Urinary bladder (tissue), 4 donors: Measurements from ENCODE around the gene SPEM2. TPM values are rescaled to one million over a fixed set of nuclear protein-coding genes. Genes with fewer than 3 reads are reported as not detected.
"Not testable (repeated sequence)": the region's sequence is repeated elsewhere in the genome, so short reads cannot be mapped to it uniquely, and the experiment has no call there.

ENCODE experiments used
- DNase-seq: peaks from one replicate; pipeline ENCODE4 v3.0.0-alpha.2; 2015; ENCODE audit errors: extremely low spot score
- H3K27ac ChIP-seq: one replicate; pipeline ENCODE4 v1.5.1; 2013; ENCODE audit warnings: low read depth, mild to moderate bottlenecking, moderate library complexity
- H3K36me3 ChIP-seq: one replicate; pipeline ENCODE4 v1.6.1; 2013; ENCODE audit warnings: mild to moderate bottlenecking, moderate library complexity; ENCODE audit not compliant: insufficient read depth
- H3K4me1 ChIP-seq: one replicate; pipeline ENCODE4 v1.6.1; 2013; ENCODE audit warnings: mild to moderate bottlenecking, moderate library complexity; ENCODE audit not compliant: insufficient read depth
- H3K4me3 ChIP-seq: one replicate; pipeline ENCODE4 v1.5.1; 2013; ENCODE audit warnings: low read depth, low read length
- WGBS: extraction: QIAGEN DNeasy Blood & Tissue Kit; methylation state at CpG from one replicate; pipeline ENCODE4 v1.1.7; 2013; 5-methylcytosine and 5-hydroxymethylcytosine counted together
- polyA plus RNA-seq: library from polyadenylated mRNA; stranded (reverse); fragments of 200-250 nt; gene quantifications from one replicate; pipeline ENCODE4 v1.2.3, GENCODE V29; 2013
- total RNA-seq: library from RNA; depleted of rRNA; stranded (reverse); fragments of >200 nt; gene quantifications from one replicate; pipeline ENCODE4 v1.2.3, GENCODE V29; 2014
- donor health status: healthy with polysubstance abuse.
- donor health status: healthy.

Gene SPEM2
- total and polyA plus RNA-seq, 2 donors: not detected

DNA sequence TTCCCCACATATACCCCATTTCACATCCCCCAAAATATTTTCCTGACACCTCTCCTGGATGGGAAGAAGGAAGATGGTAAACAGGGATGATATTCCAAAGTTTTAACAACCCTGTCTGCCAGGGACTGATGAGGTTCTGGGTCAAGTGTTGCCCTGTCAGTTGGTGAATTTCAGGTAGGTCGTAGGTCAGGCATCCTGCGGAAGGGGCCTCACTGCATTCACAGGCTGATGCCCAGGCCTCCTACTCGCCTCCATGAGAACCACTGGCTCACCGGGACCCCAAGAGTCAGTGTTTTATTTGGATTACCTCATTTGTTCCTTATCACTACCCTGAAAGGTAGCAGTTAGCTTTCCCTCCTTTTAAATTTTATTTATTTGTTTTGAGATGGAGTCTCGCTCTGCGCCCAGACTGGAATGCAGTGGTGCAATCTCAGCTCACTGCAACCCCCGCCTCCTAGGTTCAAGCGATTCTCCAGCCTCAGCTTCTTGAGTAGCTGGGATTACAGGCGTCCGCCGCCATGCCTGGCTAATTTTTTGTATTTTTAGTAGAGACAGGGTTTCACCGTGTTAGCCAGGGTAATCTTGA is 43.5 kb downstream of the SPEM2 start:
- Histone ChIP-seq H3K27ac (no peak overlapping the region), H3K4me1 (no peaks in the 10 kb centered on the region), H3K36me3 (peaks cover 5% of the 10 kb centered on the region), H3K4me3 (no peak overlapping the region)
- WGBS: 71% methylated on average over 12 of the region's 12 CpGs
- DNase-seq: no peak

GRCh38 chr17:7469843-7470242 is 44.4 kb downstream of the SPEM2 start:
- DNase-seq, H3K27ac ChIP-seq, H3K36me3 ChIP-seq, H3K4me3 ChIP-seq, H3K4me1 ChIP-seq: not testable (repeated sequence)
- 96% methylated on average over 12 of the region's 12 CpGs for WGBS

GRCh38 chr17:7470457-7470973 is 45.1 kb downstream of the SPEM2 start:
- H3K4me3 ChIP-seq, H3K36me3 ChIP-seq, H3K4me1 ChIP-seq, H3K27ac ChIP-seq, DNase-seq: not testable (repeated sequence)
- WGBS: 76% methylated on average over 8 of the region's 8 CpGs

DNA sequence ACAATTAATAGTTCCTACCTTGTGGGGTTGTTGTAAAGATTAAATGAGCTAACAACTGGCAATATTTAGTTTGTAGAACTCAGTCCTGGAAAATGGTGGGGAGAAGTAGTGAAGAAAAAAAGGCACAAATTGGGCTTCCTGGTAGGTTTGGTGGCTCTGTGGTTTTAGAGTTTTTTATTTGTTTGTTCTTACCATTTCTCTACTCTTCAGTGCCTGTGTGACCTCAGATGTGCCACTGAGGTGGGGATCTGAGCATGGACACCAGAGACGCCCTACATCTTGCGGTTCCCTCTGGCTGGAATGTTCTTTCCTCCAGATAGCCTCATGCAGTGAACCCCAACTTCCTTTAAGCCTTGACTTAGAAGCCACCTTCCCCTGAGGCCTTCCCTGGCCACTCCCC is 46.3 kb downstream of the SPEM2 start:
- Histone ChIP-seq H3K27ac (no peak overlapping the region), H3K36me3 (no peaks in the 10 kb centered on the region), H3K4me1 (no peaks in the 10 kb centered on the region), H3K4me3 (no peak overlapping the region)
- no peak for DNase-seq
- 90% methylated on average over 2 of the region's 2 CpGs for WGBS

GRCh38 chr17:7474767-7475166 is 49.4 kb downstream of the SPEM2 start:
- not testable (repeated sequence) for H3K27ac ChIP-seq, H3K4me1 ChIP-seq, H3K4me3 ChIP-seq, H3K36me3 ChIP-seq, DNase-seq
- 90% methylated on average over 8 of the region's 8 CpGs for WGBS

DNA sequence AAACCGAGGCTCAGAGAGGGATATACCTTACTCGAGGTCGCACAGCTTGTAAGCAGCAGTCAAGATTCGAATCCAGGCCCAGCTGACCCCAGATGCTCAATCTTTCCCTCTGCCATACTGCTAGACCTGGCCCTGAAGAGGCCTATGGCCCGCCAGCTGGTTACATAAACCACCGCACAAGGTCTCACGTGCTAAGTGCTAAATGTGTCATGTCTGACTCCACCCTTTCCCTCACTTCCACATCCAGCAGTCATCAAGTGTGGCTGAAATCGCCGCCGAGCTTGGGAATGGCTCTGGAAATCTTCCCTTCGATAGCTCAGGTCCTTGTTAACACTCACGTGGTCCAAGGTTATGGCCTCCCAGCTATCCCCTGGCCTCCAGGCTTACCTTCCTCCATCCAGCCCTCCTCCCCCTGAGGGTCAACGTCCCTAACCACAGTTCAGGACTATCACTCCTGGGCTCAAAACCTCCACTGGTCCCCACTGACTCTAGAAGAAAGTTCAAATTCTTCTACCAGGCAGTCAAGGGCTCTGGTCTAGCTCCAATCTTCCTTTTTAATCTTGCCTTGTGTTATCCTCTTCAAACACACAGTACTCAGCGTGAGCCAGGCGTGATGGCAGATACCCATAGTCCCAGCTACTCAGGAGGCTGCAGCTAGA is 50.5 kb downstream of the SPEM2 start:
- Histone ChIP-seq H3K4me1 (no peaks in the 10 kb centered on the region), H3K27ac (peak overlapping the region; percentile 31), H3K36me3 (no peaks in the 10 kb centered on the region), H3K4me3 (no peak overlapping the region)
- no peak for DNase-seq
- WGBS: 44% methylated on average over 15 of the region's 15 CpGs

DNA sequence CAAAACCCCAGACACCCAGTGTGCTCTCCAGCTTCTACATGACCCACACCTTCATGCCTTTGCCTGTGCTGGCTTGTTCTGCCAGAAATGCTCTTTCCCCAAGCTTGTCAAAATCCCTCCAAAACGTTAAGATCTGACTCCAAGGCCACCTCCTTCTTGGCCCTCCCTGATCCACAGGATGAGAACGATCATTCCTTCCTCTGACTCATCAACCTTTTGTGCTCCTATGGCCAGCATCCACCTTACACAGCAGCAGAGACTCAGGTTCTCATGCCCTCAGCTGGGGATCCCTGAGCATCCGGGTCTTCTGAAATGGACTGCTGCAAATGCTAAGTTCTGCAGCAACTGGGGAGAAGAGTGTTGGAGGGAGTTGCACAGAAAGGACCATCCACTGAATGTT is 51.1 kb downstream of the SPEM2 start:
- Histone ChIP-seq H3K4me1 (no peaks in the 10 kb centered on the region), H3K27ac (no peak overlapping the region), H3K36me3 (no peaks in the 10 kb centered on the region), H3K4me3 (no peak overlapping the region)
- DNase-seq: no peak
- 21% methylated on average over 3 of the region's 3 CpGs for WGBS

DNA sequence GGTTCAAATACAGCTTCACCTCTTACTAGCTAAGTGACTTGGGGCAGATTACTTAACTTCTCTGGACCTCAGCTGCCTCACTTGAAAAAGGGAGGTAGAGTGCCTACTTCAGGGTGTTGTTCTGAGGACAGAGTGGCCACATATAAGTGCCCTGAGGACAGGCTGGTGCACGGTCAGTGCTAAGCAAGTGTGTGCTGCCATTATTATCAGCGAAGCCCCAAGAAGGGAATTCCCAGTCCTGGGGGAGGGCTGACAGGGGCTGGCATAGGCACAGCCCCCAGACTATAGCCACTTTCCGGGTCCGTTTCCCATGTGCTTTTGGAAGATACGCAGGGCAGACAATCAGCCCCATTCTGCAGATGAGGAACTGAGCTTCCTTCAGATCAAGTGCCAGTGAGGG is 51.5 kb downstream of the SPEM2 start:
- Histone ChIP-seq H3K27ac (peak overlapping the region; percentile 100), H3K4me1 (no peaks in the 10 kb centered on the region), H3K36me3 (no peaks in the 10 kb centered on the region), H3K4me3 (no peak overlapping the region)
- no peak for DNase-seq
- 78% methylated on average over 5 of the region's 5 CpGs for WGBS

Other genes with a start within 250 kb of the SPEM2 start
Only the 30 nearest of the 39 such genes appear.
- gene GABARAP, start 183.2 kb upstream of the SPEM2 start, total RNA-seq: 246 TPM
- gene GABARAP, start 183.2 kb upstream of the SPEM2 start, polyA plus RNA-seq: 681 TPM
- 40.0 TPM for gene CTDNEP1, start 173.9 kb upstream of the SPEM2 start, total RNA-seq
- 89.2 TPM for gene CTDNEP1, start 173.9 kb upstream of the SPEM2 start, polyA plus RNA-seq
- gene ELP5, start 173.4 kb upstream of the SPEM2 start, total RNA-seq: 17.7 TPM
- gene ELP5, start 173.4 kb upstream of the SPEM2 start, polyA plus RNA-seq: 39.2 TPM
- gene CLDN7, start 163.1 kb upstream of the SPEM2 start, total RNA-seq: 24.2 TPM
- gene CLDN7, start 163.1 kb upstream of the SPEM2 start, polyA plus RNA-seq: 34.4 TPM
- 11.6 TPM for gene SLC2A4, start 143.9 kb upstream of the SPEM2 start, total RNA-seq
- 66.1 TPM for gene SLC2A4, start 143.9 kb upstream of the SPEM2 start, polyA plus RNA-seq
- gene YBX2, start 131.0 kb upstream of the SPEM2 start, total RNA-seq: 0.37 TPM
- 1.8 TPM for gene YBX2, start 131.0 kb upstream of the SPEM2 start, polyA plus RNA-seq
- 123 TPM for gene EIF5A, start 118.0 kb upstream of the SPEM2 start, total RNA-seq
- 348 TPM for gene EIF5A, start 118.0 kb upstream of the SPEM2 start, polyA plus RNA-seq
- gene GPS2, start 110.3 kb upstream of the SPEM2 start, total RNA-seq: 25.0 TPM
- gene GPS2, start 110.3 kb upstream of the SPEM2 start, polyA plus RNA-seq: 70.2 TPM
- 20.9 TPM for gene NEURL4, start 96.3 kb upstream of the SPEM2 start, total RNA-seq
- gene NEURL4, start 96.3 kb upstream of the SPEM2 start, polyA plus RNA-seq: 26.0 TPM
- 1.5 TPM for gene ACAP1, start 89.1 kb upstream of the SPEM2 start, total RNA-seq
- 4.3 TPM for gene ACAP1, start 89.1 kb upstream of the SPEM2 start, polyA plus RNA-seq
- 3.9 TPM for gene KCTD11, start 73.5 kb upstream of the SPEM2 start, total RNA-seq
- 19.3 TPM for gene KCTD11, start 73.5 kb upstream of the SPEM2 start, polyA plus RNA-seq
- not detected for gene TMEM95, start 70.5 kb upstream of the SPEM2 start, total RNA-seq
- gene TMEM95, start 70.5 kb upstream of the SPEM2 start, polyA plus RNA-seq: not detected
- 1.2 TPM for gene TNK1, start 44.5 kb upstream of the SPEM2 start, total RNA-seq
- 4.8 TPM for gene TNK1, start 44.5 kb upstream of the SPEM2 start, polyA plus RNA-seq
- gene PLSCR3, start 31.1 kb upstream of the SPEM2 start, total RNA-seq: 14.4 TPM
- gene PLSCR3, start 31.1 kb upstream of the SPEM2 start, polyA plus RNA-seq: 56.3 TPM
- 76.2 TPM for gene TMEM256, start 21.5 kb upstream of the SPEM2 start, total RNA-seq
- gene TMEM256, start 21.5 kb upstream of the SPEM2 start, polyA plus RNA-seq: 113 TPM
- 8.5 TPM for gene NLGN2, start 17.8 kb upstream of the SPEM2 start, total RNA-seq
- gene NLGN2, start 17.8 kb upstream of the SPEM2 start, polyA plus RNA-seq: 40.9 TPM
- not detected for gene SPEM1, start 5.3 kb upstream of the SPEM2 start, total RNA-seq
- gene SPEM1, start 5.3 kb upstream of the SPEM2 start, polyA plus RNA-seq: not detected
- not detected for gene SPEM3, start 3.2 kb downstream of the SPEM2 start, total RNA-seq
- not detected for gene SPEM3, start 3.2 kb downstream of the SPEM2 start, polyA plus RNA-seq
- 3.1 TPM for gene TMEM102, start 9.8 kb downstream of the SPEM2 start, total RNA-seq
- gene TMEM102, start 9.8 kb downstream of the SPEM2 start, polyA plus RNA-seq: 4.0 TPM
- gene FGF11, start 13.9 kb downstream of the SPEM2 start, total RNA-seq: 2.1 TPM
- gene FGF11, start 13.9 kb downstream of the SPEM2 start, polyA plus RNA-seq: 0.95 TPM
- gene CHRNB1, start 19.4 kb downstream of the SPEM2 start, total RNA-seq: 10.7 TPM
- gene CHRNB1, start 19.4 kb downstream of the SPEM2 start, polyA plus RNA-seq: 15.4 TPM
- gene ZBTB4, start 54.0 kb downstream of the SPEM2 start, total RNA-seq: 21.1 TPM
- 76.2 TPM for gene ZBTB4, start 54.0 kb downstream of the SPEM2 start, polyA plus RNA-seq
- gene SLC35G6, start 55.8 kb downstream of the SPEM2 start, total RNA-seq: not detected
- not detected for gene SLC35G6, start 55.8 kb downstream of the SPEM2 start, polyA plus RNA-seq
- gene POLR2A, start 58.8 kb downstream of the SPEM2 start, total RNA-seq: 52.3 TPM
- 32.2 TPM for gene POLR2A, start 58.8 kb downstream of the SPEM2 start, polyA plus RNA-seq
- 8.5 TPM for gene TNFSF12, start 123.4 kb downstream of the SPEM2 start, total RNA-seq
- gene TNFSF12, start 123.4 kb downstream of the SPEM2 start, polyA plus RNA-seq: 87.2 TPM
- gene TNFSF13, start 133.1 kb downstream of the SPEM2 start, total RNA-seq: 3.8 TPM
- gene TNFSF13, start 133.1 kb downstream of the SPEM2 start, polyA plus RNA-seq: 22.3 TPM
- 34.7 TPM for gene SENP3, start 136.3 kb downstream of the SPEM2 start, total RNA-seq
- gene SENP3, start 136.3 kb downstream of the SPEM2 start, polyA plus RNA-seq: 54.6 TPM
- gene CD68, start 154.0 kb downstream of the SPEM2 start, total RNA-seq: 9.1 TPM
- 73.7 TPM for gene CD68, start 154.0 kb downstream of the SPEM2 start, polyA plus RNA-seq
- 40.2 TPM for gene MPDU1, start 158.2 kb downstream of the SPEM2 start, total RNA-seq
- 40.4 TPM for gene MPDU1, start 158.2 kb downstream of the SPEM2 start, polyA plus RNA-seq
- 1.2 TPM for gene SOX15, start 164.5 kb downstream of the SPEM2 start, total RNA-seq
- 15.3 TPM for gene SOX15, start 164.5 kb downstream of the SPEM2 start, polyA plus RNA-seq